Ishikawa (cell line): Measurements from ENCODE around the gene AKR7A2.

Source experiments
- FOXM1 ChIP-seq: IDR thresholded peaks from 2 replicates; pipeline ENCODE4 v1.6.1; 2012; ENCODE audit warnings: low read depth, borderline replicate concordance
- TAF1 ChIP-seq: IDR thresholded peaks from 2 replicates; pipeline ENCODE4 v1.6.1; 2012; ENCODE audit warnings: low read depth, mild to moderate bottlenecking

- TF ChIP-seq TAF1 (no peak), FOXM1 (no peak)
These were observed 9.1 kb upstream of the AKR7A2 start for GRCh38 chr1:19321071-19321470.
